Subcutaneous adipose tissue (tissue), 4 donors: ENCODE data around the gene RFTN1. TPM values are rescaled to one million over a fixed set of nuclear protein-coding genes. Genes with fewer than 3 reads are reported as not detected.

Experiments used
- CTCF ChIP-seq: fragments of 450-650 bp; IDR thresholded peaks from one replicate; pipeline ENCODE4 v1.5.1; 2016; ENCODE audit warnings: low read depth, mild to moderate bottlenecking, control low read depth, antibody characterized with exemption, moderate library complexity
- total RNA-seq, 4 donors: library from RNA; depleted of rRNA; stranded (reverse); fragments of >200 nt; gene quantifications; one replicate each; pipeline ENCODE4 v1.1.0, GENCODE V29; 2016

The RFTN1 gene
- total RNA-seq, 4 donors from 2014 or later: 58.1 to 116 (median 97.4) TPM

- no peak for TF ChIP-seq CTCF
These were observed 157.7 kb downstream of the RFTN1 start for GRCh38 chr3:16355828-16356227.

GRCh38 chr3:16354291-16354690, 159.2 kb downstream of the RFTN1 start:
- TF ChIP-seq CTCF: no peak

GRCh38 chr3:16352428-16352827, 161.1 kb downstream of the RFTN1 start:
- TF ChIP-seq CTCF: no peak

- TF ChIP-seq CTCF: no peak
These were observed 162.7 kb downstream of the RFTN1 start for GRCh38 chr3:16350597-16351318.

GRCh38 chr3:16349986-16350596, 163.4 kb downstream of the RFTN1 start:
- no peak for TF ChIP-seq CTCF

- no peak for TF ChIP-seq CTCF
These were observed 166.0 kb downstream of the RFTN1 start for GRCh38 chr3:16347548-16347947.

- TF ChIP-seq CTCF: no peak
These were observed 167.0 kb downstream of the RFTN1 start for GRCh38 chr3:16346413-16347081.
